ENCODE results near the gene TRIM66.

Gene TRIM66

DNA sequence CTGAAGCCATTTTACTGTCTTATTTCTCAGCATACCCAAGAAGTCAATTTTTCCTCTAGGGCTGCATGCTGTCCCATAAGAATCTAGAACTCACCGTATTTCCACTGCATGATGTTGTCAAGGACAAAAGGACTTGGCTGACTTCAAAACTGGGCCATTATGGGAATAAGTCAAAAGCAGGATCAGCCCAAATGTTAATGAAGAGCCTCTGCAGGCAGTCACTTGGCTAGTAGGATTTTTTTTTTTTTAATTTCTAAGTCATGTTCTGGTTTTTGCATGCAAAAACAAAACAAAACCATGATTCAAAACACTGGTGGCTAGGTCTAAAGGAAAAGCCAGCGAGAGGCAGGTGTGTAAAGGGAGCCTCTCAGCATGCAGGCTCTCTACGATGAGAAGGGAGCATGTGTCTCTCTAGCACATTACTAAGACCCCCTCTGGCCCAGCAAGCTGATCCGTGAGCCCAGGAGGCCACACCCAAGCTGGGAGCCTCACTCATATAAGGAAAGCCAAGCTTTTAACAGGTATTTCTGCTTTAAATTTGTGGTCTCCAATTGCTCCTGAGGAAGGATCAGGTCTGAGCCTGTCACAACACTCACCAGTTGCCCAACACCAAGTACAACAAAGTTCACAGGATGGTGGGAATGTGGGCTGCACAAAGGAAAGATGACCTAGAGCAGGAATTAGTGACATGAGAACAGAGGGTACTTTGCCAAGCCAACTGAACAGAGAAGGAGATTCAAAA is 67.0 kb downstream of the TRIM66 start:
- no peak for DNase-seq (ENCODE audit: low read depth)
- no peak overlapping the region for H3K4me3 ChIP-seq (replicated peaks; ENCODE audit: low read depth, low read length)
- TF ChIP-seq, protein P1, sequence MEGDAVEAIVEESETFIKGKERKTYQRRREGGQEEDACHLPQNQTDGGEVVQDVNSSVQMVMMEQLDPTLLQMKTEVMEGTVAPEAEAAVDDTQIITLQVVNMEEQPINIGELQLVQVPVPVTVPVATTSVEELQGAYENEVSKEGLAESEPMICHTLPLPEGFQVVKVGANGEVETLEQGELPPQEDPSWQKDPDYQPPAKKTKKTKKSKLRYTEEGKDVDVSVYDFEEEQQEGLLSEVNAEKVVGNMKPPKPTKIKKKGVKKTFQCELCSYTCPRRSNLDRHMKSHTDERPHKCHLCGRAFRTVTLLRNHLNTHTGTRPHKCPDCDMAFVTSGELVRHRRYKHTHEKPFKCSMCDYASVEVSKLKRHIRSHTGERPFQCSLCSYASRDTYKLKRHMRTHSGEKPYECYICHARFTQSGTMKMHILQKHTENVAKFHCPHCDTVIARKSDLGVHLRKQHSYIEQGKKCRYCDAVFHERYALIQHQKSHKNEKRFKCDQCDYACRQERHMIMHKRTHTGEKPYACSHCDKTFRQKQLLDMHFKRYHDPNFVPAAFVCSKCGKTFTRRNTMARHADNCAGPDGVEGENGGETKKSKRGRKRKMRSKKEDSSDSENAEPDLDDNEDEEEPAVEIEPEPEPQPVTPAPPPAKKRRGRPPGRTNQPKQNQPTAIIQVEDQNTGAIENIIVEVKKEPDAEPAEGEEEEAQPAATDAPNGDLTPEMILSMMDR (IDR thresholded peaks at IDR 0.05; ENCODE audit: low read length, missing control alignments), result no peak

DNA sequence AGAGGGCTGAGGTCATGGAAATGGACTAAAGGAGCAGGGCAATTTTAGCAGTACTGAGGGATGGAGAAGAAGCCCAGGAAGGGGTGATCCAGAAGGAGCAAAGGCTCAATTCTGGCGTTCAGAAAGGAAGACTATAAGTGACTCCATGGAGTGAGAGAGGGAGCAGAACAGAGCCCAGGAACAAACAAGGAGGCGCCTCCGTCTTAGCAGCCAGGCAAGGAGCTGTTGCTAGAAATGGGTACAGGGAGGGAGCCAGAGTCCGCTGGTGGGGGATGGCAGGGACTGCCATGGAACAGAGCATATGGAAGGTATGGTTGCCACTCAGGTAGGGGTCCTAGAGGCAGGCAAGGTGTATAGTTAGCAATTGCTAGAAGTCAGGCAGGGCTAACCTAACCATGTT is 68.0 kb downstream of the TRIM66 start:
- DNase-seq (ENCODE audit: low read depth), result no peak
- TF ChIP-seq, protein P1 (IDR thresholded peaks at IDR 0.05; ENCODE audit: low read length, missing control alignments), result no peak
- H3K4me3 ChIP-seq (replicated peaks; ENCODE audit: low read depth, low read length), result no peak overlapping the region

- no peak overlapping the region for H3K4me3 ChIP-seq (replicated peaks; ENCODE audit: low read depth, low read length)
- no peak for DNase-seq (ENCODE audit: low read depth)
- TF ChIP-seq, protein P1 (IDR thresholded peaks at IDR 0.05; ENCODE audit: low read length, missing control alignments), result no peak
These were observed 69.4 kb downstream of the TRIM66 start for GRCh38 chr11:8613036-8613435.

DNA sequence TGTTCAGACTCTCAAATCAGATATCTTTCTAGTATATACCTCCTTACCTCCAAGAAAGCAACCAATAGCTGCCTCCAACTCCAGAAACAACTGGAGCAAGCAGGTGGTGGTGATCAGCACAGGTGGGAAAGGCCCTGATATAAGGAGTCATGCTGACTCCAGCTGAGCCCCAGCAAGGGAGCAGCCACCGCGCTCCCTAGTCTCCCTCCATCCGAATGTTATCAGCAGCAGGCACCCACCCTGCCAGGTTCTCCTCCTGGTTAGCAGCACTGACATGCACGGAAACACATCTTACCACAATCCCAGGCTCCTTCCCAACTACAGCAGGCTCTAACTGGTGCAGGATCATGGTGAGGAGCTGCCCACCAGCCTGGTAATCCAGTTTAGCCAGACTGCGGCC is 69.9 kb downstream of the TRIM66 start:
- TF ChIP-seq, protein P1 (IDR thresholded peaks at IDR 0.05; ENCODE audit: low read length, missing control alignments), result no peak
- no peak overlapping the region for H3K4me3 ChIP-seq (replicated peaks; ENCODE audit: low read depth, low read length)
- DNase-seq (ENCODE audit: low read depth), result no peak

DNA sequence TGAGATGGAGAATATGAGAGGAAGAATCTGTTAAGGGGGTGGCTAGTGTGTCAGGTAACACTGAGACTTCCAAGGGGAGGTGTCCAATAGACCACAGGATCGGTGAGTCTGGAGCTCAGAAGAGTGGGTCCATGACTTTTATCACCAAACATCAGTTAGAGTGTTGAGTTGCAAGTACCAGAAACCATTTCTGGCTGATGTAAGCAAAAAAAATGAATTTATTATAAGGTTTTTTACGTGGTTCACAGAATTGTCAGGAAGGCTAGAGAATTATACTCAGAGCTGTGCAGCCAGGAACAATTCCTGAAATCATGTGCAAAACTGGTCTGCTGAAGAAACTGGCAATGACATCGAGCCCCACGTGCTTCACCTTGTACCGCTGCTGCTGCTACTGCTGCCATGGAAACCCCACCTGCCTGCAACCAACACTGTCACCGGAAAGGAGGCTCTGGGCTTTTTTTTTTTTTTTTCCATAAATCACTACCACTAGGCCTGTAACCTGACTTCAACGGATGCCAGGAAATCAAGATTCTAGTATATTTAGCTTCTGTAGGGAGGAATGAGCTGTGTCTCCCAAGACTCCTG is 71.8 kb downstream of the TRIM66 start:
- DNase-seq (ENCODE audit: low read depth), result peak; percentile 44
- TF ChIP-seq, protein P1 (IDR thresholded peaks at IDR 0.05; ENCODE audit: low read length, missing control alignments), result no peak

GRCh38 chr11:8608652-8609051 is 73.8 kb downstream of the TRIM66 start:
- H3K4me3 ChIP-seq (replicated peaks; ENCODE audit: low read depth, low read length), result no peak overlapping the region
- DNase-seq (ENCODE audit: low read depth), result no peak
- TF ChIP-seq, protein P1 (IDR thresholded peaks at IDR 0.05; ENCODE audit: low read length, missing control alignments), result no peak

More for the DNA sequence above, 71.8 kb downstream of the TRIM66 start:
- no peak overlapping the region for H3K4me3 ChIP-seq (replicated peaks; ENCODE audit: low read depth, low read length)

Data from fibroblast of pulmonary artery (primary cell).